GM12801 (cell line): Measurements from ENCODE around the gene SLC12A5.

ENCODE experiments used
- CTCF ChIP-seq: IDR thresholded peaks from one replicate; pipeline ENCODE4 v1.5.1; 2011; ENCODE audit warnings: control low read depth; ENCODE audit not compliant: insufficient read length; ENCODE audit errors: extremely low read depth

Gene SLC12A5

GRCh38 chr20:46063652-46064054 is 34.6 kb downstream of the SLC12A5 start:
- no peak for TF ChIP-seq CTCF

DNA sequence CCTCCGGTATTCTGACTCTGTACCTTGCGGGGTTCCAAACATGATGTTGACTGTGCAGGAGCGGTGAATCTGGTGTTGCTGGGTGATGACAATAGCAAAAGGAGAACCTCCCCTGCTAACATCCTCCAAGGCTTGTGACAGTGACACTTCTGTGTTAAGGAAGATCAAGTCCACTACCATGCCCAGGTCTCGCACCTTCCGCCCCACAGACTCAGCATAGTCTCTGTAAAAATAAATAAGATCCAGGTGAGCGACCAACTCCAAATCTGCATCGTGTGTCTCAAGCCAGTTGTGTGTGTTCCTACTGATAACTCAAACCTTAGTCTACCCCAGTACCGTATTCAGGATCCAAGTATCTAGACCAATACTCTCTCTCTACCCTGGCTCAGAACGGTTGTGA is 36.0 kb downstream of the SLC12A5 start:
- no peak for TF ChIP-seq CTCF

- no peak for TF ChIP-seq CTCF
Observed at GRCh38 chr20:46065691-46066090, 36.7 kb downstream of the SLC12A5 start.

DNA sequence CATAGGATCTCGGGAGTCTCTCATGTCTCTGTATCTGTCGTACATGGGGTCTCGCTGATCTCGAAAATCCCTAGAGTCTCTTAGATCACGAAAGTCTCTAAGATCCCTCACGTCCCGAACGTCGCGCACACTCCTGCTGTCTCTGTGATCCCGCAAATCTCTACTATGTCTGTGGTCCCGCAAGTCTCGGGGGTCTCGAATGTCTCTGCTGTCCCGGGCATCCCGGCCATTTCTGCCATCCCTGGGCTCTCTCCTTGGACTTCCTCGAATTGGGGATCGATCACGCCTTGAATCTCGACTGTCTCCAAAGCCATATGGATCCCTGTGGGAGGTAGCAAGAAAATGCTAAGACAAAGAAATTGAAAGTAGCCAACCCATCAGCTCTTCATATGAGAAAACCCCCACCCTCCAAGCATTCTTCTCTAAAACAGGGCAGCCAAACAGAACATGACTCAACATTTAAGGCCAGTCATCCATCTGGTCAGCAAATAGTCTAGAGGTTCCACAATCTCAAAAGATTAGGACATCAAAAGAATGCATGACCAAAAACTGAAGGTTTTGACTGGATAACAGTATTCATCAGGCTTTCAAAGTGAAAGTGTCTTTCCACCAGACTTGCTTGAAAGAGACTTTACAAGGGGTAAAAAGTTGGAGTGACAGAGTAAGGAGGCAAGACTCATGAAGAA is 41.3 kb downstream of the SLC12A5 start:
- TF ChIP-seq CTCF = no peak

DNA sequence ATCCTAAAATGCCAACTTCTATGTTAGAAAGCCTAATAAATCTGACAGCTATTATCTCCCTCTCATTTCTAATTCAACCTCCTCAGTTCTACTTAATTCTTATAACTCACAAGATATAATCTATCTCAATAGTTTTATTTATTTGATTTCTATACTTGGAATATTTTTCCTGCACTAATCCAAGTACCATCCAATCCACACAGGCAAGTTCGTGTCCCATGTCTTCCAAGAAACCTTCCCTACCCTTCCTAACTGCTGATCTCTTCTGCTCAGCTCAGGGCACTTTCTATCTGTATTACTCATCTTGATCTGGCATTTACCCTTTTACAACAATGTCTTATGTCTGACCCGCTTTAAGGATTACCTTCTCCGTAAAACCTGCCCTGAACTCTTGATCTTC is 42.6 kb downstream of the SLC12A5 start:
- no peak for TF ChIP-seq CTCF

GRCh38 chr20:46073024-46073423 is 44.0 kb downstream of the SLC12A5 start:
- no peak for TF ChIP-seq CTCF

DNA sequence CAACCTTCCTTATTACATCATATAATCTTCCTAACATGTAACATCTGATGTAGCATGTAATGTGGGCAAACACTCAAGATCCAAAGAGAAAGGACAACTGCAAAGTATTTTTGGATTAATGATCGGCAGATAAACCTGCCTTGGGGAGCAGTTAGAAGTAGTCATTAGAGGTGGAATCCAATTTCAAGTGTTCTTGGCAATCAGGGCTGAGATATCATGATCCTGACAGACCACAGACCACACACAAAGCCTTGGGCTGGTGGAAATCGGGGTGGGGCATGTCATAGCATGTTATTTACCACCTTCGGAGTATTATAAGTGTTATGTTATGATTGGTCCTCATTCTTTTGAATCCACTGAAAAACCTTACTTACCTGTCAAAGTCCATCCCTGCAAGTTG is 44.4 kb downstream of the SLC12A5 start:
- no peak for TF ChIP-seq CTCF
